Gastrocnemius medialis (tissue), 4 donors: Measurements from ENCODE around the gene KRT14. TPM values are rescaled to one million over a fixed set of nuclear protein-coding genes. Genes with fewer than 3 reads are reported as not detected.
"Not testable (repeated sequence)": the region's sequence is repeated elsewhere in the genome, so short reads cannot be mapped to it uniquely, and the experiment has no call there.

Experiments
- ATAC-seq, 2 donors: fragments of 150-250 bp; one replicate each; pipeline ENCODE4 v1.9.1; 2016
- DNase-seq, 2 donors: peaks; one replicate each; pipeline ENCODE4 v3.0.0-alpha.2; 2019
- H3K27ac ChIP-seq, 4 donors: fragments of 200-600 bp; sonication (generic); 1 replicate in 1 of 4; 2 replicates in 3 of 4; pipeline ENCODE4 v1.5.1; 2016 to 2018; ENCODE audit warnings: mild to moderate bottlenecking in 2 of 4, moderate library complexity in 1 of 4
- H3K27me3 ChIP-seq, 3 donors: fragments of 200-600 bp; sonication (generic) in 2 of 3; 1 replicate in 1 of 3; 2 replicates in 2 of 3; pipeline versions ENCODE4 v1.5.1 to v1.6.0; 2016 to 2019; ENCODE audit warnings: mild to moderate bottlenecking in 1 of 3, moderate library complexity in 1 of 3
- H3K36me3 ChIP-seq, 2 donors: fragments of 200-600 bp; sonication (generic) in 1 of 2; one replicate each; pipeline ENCODE4 v1.5.1; 2017 to 2018
- H3K4me1 ChIP-seq, 2 donors: fragments of 200-600 bp; sonication (generic) in 1 of 2; one replicate each; pipeline ENCODE4 v1.5.1; 2016 to 2017; ENCODE audit warnings: mild to moderate bottlenecking in 2 of 2
- H3K4me3 ChIP-seq, 4 donors: fragments of 200-600 bp; sonication (generic) in 3 of 4; 1 replicate in 1 of 4; 2 replicates in 3 of 4; pipeline ENCODE4 v1.5.1; 2016 to 2019; ENCODE audit warnings: mild to moderate bottlenecking in 2 of 4
- H3K9me3 ChIP-seq, 3 donors: fragments of 200-600 bp; sonication (generic) in 2 of 3; 1 replicate in 1 of 3; 2 replicates in 2 of 3; pipeline ENCODE4 v1.5.1; 2016 to 2019
- POLR2A ChIP-seq, 2 donors: fragments of 450-650 bp; IDR thresholded peaks; one replicate each; pipeline ENCODE4 v1.6.1; 2017; ENCODE audit warnings: antibody characterized with exemption in 2 of 2, mild to moderate bottlenecking in 2 of 2, moderate library complexity in 2 of 2
- in situ Hi-C, 4 donors: fragments of 200-750 bp; cut with MboI; loops; one replicate each; pipeline versions ENCODE4 v1.15.0 to v1.8.0; 2017; ENCODE audit warnings: low sequenced_read_pairs in 4 of 4
- intact Hi-C: fragments of 100-400 bp; cut with DNase I; formaldehyde crosslinking; loops from one replicate; pipeline ENCODE4 v1.15.1; 2023; ENCODE audit warnings: low total_unique reads
- total RNA-seq, 4 donors: library from RNA; depleted of rRNA; stranded (reverse); fragments of >200 nt; gene quantifications; one replicate each; pipeline versions ENCODE4 v1.1.0 to v1.2.3, GENCODE V29; 2016
- TF ChIP-seq, protein P1 (sequence below), 5 experiments: fragments of 450-650 bp in 3 of 5; fragments of 200-600 bp in 2 of 5; sonication (generic) in 2 of 5; IDR thresholded peaks in 4 of 5; conservative IDR thresholded peaks in 1 of 5; 1 replicate in 4 of 5; 2 replicates in 1 of 5; pipeline ENCODE4 v1.5.1; 2016 to 2019; ENCODE audit warnings: antibody characterized with exemption in 5 of 5, mild to moderate bottlenecking in 3 of 5, moderate library complexity in 3 of 5

The KRT14 gene
- total RNA-seq, 4 donors from 2014 or later: not detected

DNA sequence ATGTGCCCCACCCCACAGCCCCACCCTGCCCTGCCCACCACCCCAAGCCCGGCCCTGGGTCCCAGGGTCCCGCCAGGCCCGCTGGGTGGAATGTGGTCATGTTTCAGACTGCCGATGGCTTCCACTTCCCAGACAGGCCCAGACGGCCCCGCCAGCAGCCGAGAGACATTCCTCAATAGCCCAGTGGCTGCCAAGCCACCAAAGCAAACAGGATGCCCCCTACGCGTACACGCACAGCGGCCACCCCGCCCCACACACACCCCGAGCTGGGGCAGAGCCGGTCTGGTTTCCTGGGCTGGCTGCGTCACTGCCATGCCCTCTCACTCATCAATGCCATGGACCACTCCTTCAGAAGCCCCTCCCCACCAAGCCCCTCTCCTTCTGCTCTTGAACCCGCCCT, 38.9 kb upstream of the KRT14 start:
- DNase-seq: no peak

DNA sequence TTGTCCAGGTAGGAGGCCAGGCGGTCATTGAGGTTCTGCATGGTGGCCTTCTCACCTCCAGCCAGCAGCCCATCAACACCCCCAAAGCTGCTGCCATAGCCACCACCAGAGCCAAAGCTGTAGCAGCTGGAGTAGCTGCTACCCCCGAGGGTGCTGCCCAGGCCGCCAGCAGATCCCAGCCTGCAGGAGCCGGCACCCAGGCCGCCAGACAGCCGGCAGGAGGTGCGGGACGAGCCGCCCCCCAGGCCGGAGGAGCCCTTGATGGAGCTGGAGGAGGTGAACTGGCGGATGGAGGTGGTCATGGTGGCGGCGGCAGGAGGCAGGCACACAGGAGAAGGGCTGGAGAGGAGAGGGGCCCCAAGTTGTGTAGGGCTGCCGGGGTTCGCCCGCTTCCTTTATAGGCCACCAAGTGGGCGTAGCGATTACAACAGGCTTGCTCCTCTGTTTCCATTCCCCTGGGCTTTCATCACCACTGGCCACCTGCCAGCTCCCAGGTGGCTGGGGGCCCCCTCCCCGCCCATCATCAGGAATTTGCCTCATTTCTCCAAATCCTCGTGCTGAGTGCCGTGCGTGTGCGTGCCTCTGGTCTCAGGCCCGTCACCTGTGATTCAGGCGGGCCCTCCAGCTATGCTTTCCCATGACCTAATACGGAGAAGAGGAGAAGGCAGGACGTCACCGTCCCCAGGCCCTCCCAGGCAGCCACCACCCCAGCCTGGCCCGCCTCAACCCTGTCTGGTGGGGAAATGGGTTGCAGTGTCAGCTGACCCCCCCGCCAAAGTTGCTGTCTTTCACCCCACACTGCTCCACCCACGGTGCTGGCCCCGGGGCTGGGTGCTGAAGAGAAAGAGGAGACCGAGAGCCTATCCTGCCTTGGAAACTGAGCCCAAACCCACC, 37.8 kb upstream of the KRT14 start, which contains the start of gene KRT17:
Gene KRT17, minus strand, starts transcription at position 368 of the 894 bp plus-strand sequence. Its CDS starts 66 bp downstream, at position 302.
- Histone ChIP-seq H3K4me1 (no peaks in the 10 kb centered on the region), H3K36me3 (no peaks in the 10 kb centered on the region), H3K27ac (no peak within 1 kb of the TSS), H3K9me3 (no peaks in the 10 kb centered on the region), H3K27me3 (no peaks in the 10 kb centered on the region), H3K4me3 (no peak within 1 kb of the TSS)
- ATAC-seq: no peak
- intact Hi-C loops: no loop called here
- in situ Hi-C loops: no loop called here
- DNase-seq: no peak
- TF ChIP-seq, protein P1, sequence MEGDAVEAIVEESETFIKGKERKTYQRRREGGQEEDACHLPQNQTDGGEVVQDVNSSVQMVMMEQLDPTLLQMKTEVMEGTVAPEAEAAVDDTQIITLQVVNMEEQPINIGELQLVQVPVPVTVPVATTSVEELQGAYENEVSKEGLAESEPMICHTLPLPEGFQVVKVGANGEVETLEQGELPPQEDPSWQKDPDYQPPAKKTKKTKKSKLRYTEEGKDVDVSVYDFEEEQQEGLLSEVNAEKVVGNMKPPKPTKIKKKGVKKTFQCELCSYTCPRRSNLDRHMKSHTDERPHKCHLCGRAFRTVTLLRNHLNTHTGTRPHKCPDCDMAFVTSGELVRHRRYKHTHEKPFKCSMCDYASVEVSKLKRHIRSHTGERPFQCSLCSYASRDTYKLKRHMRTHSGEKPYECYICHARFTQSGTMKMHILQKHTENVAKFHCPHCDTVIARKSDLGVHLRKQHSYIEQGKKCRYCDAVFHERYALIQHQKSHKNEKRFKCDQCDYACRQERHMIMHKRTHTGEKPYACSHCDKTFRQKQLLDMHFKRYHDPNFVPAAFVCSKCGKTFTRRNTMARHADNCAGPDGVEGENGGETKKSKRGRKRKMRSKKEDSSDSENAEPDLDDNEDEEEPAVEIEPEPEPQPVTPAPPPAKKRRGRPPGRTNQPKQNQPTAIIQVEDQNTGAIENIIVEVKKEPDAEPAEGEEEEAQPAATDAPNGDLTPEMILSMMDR (IDR thresholded peaks at IDR 0.05 in 4 of 5, conservative IDR thresholded peaks at IDR 0.05 in 1 of 5): no peak
- no peak for TF ChIP-seq POLR2A (IDR thresholded peaks at IDR 0.05)

More for the DNA sequence above, 38.9 kb upstream of the KRT14 start:
- in situ Hi-C loops: no loop called here
- no peaks in the 10 kb centered on the region for H3K27me3 ChIP-seq
- no peak for TF ChIP-seq POLR2A (IDR thresholded peaks at IDR 0.05)
- TF ChIP-seq, protein P1 (IDR thresholded peaks at IDR 0.05 in 4 of 5, conservative IDR thresholded peaks at IDR 0.05 in 1 of 5): no peak
- H3K36me3 ChIP-seq: no peaks in the 10 kb centered on the region
- H3K9me3 ChIP-seq: no peaks in the 10 kb centered on the region
- H3K4me1 ChIP-seq: no peaks in the 10 kb centered on the region
- ATAC-seq: no peak
- H3K4me3 ChIP-seq: no peak overlapping the region
- intact Hi-C loops: no loop called here
- no peak overlapping the region for H3K27ac ChIP-seq

DNA sequence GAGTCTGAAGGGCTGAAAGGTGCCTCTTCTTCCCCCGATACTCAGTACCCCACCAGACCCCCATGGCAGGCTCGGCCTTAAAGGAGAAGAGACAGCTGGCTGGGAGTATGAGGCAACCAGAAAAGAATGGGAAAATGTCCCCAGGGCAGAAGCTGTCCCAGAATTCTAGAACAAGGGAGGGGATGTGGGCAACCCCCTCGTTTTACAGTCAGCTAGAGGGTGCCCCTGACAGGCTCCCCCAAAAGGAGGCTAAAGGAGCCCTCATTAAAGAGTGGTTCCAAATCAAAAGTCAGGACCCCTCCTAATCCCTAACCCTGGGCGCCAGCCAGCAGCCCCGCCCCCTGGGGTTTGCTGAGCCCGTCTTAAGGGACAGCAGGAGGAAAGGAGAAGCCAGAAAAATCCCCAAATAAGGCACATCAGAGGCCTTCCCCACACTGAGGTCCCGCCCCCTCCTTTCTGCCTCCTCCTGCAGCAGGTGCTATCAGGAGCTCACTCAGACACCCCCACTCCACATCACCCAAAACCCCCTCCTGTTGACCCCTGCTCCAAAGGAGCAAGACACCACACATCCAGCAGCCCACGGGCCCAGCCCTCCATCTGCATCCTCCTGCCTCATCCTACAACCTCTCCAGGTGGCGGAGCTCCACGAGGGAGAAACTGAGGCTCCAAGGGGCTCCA, 36.6 kb upstream of the KRT14 start:
- DNase-seq, ATAC-seq, intact Hi-C loops, H3K4me1 ChIP-seq, in situ Hi-C loops, H3K27me3 ChIP-seq, H3K9me3 ChIP-seq, H3K36me3 ChIP-seq, H3K27ac ChIP-seq, H3K4me3 ChIP-seq: not testable (repeated sequence)

DNA sequence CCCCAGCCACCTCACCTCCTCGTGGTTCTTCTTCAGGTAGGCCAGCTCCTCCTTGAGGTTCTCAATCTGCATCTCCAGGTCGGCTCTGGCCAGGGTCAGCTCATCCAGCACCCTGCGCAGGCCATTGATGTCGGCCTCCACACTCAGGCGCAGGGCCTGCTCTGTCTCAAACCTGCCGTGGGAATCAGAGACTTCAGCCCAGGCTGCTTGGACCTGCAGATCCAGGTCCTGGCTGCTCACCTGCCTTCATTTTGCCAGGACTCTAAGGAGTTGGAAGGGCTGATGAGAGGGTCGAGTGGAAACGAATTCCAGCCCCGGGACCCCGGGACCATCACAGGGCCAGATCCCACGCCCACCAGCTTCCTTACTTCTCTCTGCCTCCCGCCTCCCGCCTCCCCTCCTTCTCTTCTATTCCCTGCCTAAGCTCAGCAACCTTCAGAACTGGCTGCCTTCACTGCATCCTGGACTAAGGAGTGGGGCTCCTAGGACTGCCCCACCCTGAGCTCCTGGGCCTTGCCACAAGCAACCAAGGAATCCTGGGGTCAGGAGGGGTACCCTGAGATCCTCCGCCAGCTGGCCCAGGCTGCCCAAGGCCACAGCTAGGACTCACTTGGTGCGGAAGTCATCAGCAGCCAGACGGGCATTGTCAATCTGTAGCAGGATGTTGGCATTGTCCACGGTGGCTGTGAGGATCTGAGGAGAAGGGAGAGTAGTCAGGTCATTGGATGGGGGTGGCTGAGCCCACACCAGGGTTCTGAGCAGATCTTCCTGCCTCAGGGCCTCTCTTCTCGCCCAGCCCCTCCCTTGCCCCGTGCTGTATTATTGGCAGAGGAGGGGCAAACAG, 35.9 kb upstream of the KRT14 start:
- in situ Hi-C loops, H3K9me3 ChIP-seq, H3K4me1 ChIP-seq, H3K27ac ChIP-seq, H3K27me3 ChIP-seq, ATAC-seq, H3K36me3 ChIP-seq, H3K4me3 ChIP-seq, DNase-seq, intact Hi-C loops: not testable (repeated sequence)

DNA sequence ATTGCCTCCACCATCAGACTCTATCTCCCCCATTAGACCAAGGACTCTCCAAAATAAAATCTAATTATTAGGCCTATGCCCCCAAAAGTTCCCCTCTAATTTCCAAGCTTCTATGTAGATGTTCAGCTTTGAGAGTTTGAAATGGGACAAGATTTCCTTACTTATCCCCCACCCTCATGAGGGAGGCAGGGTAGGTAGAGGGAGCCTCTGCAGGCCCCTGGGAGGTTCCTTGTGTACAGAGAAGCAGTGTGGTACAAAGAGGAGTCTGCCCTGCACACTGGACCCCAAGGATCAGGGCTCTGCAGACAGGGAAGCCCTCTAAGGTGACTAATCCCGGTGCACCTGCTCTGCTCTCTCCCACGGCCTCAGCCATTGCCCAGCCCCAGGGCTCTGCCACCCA, 35.2 kb upstream of the KRT14 start:
- intact Hi-C loops (no loop called here), in situ Hi-C loops (no loop called here)
- no peak for ATAC-seq

DNA sequence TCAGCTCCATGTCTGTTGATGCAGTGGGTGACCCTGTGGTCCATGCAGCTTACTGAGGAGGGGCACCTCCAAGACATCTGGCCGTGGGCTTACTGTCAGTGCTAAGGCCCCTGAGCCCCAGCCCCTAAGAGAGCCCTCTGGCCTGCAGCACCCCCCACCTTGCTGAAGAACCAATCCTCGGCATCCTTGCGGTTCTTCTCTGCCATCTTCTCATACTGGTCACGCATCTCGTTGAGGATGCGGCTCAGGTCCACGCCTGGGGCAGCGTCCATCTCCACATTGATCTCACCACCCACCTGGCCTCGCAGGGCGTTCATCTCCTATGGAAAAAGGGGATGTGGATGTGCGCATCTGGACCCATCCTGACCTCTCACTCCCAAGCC, 34.7 kb upstream of the KRT14 start:
- intact Hi-C loops, H3K36me3 ChIP-seq, H3K27me3 ChIP-seq, H3K9me3 ChIP-seq, DNase-seq, H3K27ac ChIP-seq, H3K4me3 ChIP-seq, ATAC-seq, H3K4me1 ChIP-seq, in situ Hi-C loops: not testable (repeated sequence)

More for the DNA sequence above, 35.2 kb upstream of the KRT14 start:
- no peak for DNase-seq
- Histone ChIP-seq H3K4me3 (no peak overlapping the region), H3K4me1 (no peaks in the 10 kb centered on the region), H3K9me3 (no peaks in the 10 kb centered on the region), H3K27ac (no peak overlapping the region), H3K27me3 (no peaks in the 10 kb centered on the region), H3K36me3 (no peaks in the 10 kb centered on the region)
- TF ChIP-seq POLR2A (IDR thresholded peaks at IDR 0.05): no peak
- TF ChIP-seq, protein P1 (IDR thresholded peaks at IDR 0.05 in 4 of 5, conservative IDR thresholded peaks at IDR 0.05 in 1 of 5): no peak
